ENCODE results near the gene GPR50.

- TF ChIP-seq EZH2 (IDR thresholded peaks at IDR 0.05), result no peak
- no peak for TF ChIP-seq EZH2phosphoT487 (IDR thresholded peaks at IDR 0.05; ENCODE audit: borderline replicate concordance)
- TF ChIP-seq MAX (IDR thresholded peaks at IDR 0.05), result no peak
- no peak for TF ChIP-seq SP1 (IDR thresholded peaks at IDR 0.05; ENCODE audit: low read depth)
- TF ChIP-seq CTCF (IDR thresholded peaks at IDR 0.05 in 2 of 3, conservative IDR thresholded peaks at IDR 0.05 in 1 of 3; ENCODE audit: borderline replicate concordance in 1 of 3, insufficient read depth in 1 of 3, low read depth in 2 of 3, low read length in 2 of 3), result no peak
- TF ChIP-seq CEBPB (IDR thresholded peaks at IDR 0.05; ENCODE audit: low read depth), result no peak
- no peak for TF ChIP-seq JUND (IDR thresholded peaks at IDR 0.05)
- no peak for TF ChIP-seq ZFX (IDR thresholded peaks at IDR 0.05)
- no peak for TF ChIP-seq ELF1 (IDR thresholded peaks at IDR 0.05; ENCODE audit: borderline replicate concordance, low read depth)
- TF ChIP-seq SRF (IDR thresholded peaks at IDR 0.05; ENCODE audit: low read depth), result no peak
Measured at GRCh38 chrX:151226941-151227340, 50.6 kb downstream of the GPR50 start.

All from HCT116 (cell line).